ENCODE measurements around the gene PTGER1. TPM values are rescaled to one million over a fixed set of nuclear protein-coding genes. Genes with fewer than 3 reads are reported as not detected.
"Not testable (repeated sequence)": the region's sequence is repeated elsewhere in the genome, so short reads cannot be mapped to it uniquely, and the experiment has no call there.

Gene PTGER1
- polyA plus RNA-seq, 1 donor (not counting 4 experiments of a cell fraction or from before 2014, with no cell fraction given) = not detected

DNA sequence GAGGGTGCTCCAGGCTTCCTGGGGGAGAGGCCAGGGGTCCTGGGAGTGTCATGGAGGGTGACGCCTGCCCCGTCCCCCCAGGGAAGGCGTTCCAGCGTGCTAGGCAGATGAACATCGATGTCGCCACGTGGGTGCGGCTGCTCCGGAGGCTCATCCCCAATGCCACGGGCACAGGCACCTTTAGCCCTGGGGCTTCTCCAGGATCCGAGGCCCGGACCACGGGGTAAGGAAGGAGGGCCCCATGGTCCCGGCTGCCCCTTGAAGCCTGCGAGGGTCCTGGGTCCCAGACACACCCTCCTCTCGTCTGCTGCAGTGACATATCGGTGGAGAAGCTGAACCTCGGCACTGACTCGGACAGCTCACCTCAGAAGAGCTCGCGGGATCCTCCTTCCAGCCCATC is 11.4 kb downstream of the PTGER1 start:
- Histone ChIP-seq H3K9me1 (ENCODE audit: control insufficient read depth, extremely low read depth, insufficient read depth, low read length) (no peaks in the 10 kb centered on the region), H3K4me3 (ENCODE audit: control insufficient read depth in 2 of 3, extremely low read depth in 1 of 3, insufficient read depth in 2 of 3, low read depth in 1 of 3, low read length in 3 of 3) (no peak overlapping the region), H3K27ac (ENCODE audit: control insufficient read depth, insufficient read depth, low read length) (no peak overlapping the region), H3K4me2 (ENCODE audit: control insufficient read depth, extremely low read depth, insufficient read depth, low read depth, low read length) (no peak overlapping the region), H4K20me1 (ENCODE audit: control insufficient read depth, extremely low read depth, insufficient read depth, low read length) (no peaks in the 10 kb centered on the region), H3K79me2 (ENCODE audit: control insufficient read depth, insufficient read depth, low read length) (no peaks in the 10 kb centered on the region), H3K4me1 (ENCODE audit: control insufficient read depth, extremely low read depth, insufficient read depth, low read length) (no peaks in the 10 kb centered on the region), H3K27me3 (ENCODE audit: control insufficient read depth, extremely low read depth, insufficient read depth, low read length) (no peaks in the 10 kb centered on the region), H3K9ac (ENCODE audit: control insufficient read depth, extremely low read depth, insufficient read depth, low read length) (no peak overlapping the region), H3K36me3 (ENCODE audit: control insufficient read depth in 2 of 2, extremely low read depth in 1 of 2, insufficient read depth in 2 of 2, low read length in 2 of 2) (no peaks in the 10 kb centered on the region), H2AFZ (ENCODE audit: control insufficient read depth, low read length) (no peak overlapping the region), H3K9me3 (ENCODE audit: control insufficient read depth, low read depth, low read length) (no peaks in the 10 kb centered on the region)
- TF ChIP-seq EZH2 (IDR thresholded peaks at IDR 0.05; ENCODE audit: low read length) (no peak), CTCF (optimal IDR thresholded peaks at IDR 0.05 in 1 of 3, IDR thresholded peaks at IDR 0.05 in 1 of 3, conservative IDR thresholded peaks at IDR 0.05 in 1 of 3; ENCODE audit: extremely low read depth in 1 of 3, insufficient read depth in 2 of 3, low read length in 3 of 3) (no peak)
- dilution Hi-C loops (cut with MboI; ENCODE audit: extremely low pct_ligation_motif_present, low sequenced_read_pairs) = no loop called here
- no peak for FAIRE-seq
- DNase-seq (ENCODE audit: low read depth, low spot score) = no peak

DNA sequence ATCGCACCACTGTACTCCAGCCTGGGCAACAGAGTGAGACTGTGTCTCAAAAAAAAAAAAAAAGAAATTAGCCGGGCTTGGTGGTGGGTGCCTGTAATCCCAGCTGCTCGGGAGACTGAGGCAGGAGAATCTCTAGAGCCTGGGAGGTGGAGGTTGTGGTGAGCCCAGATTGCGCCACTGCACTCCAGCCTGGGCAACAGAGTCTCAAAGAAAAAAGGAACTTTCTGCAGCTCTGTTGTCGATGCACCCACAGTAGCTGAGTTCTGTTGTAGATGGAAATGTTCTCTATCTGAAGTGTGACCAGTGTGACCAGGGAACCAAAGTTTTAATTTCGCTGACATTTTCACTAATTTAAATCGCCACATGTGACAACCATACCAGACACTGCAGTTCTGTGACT is 12.8 kb downstream of the PTGER1 start:
- H3K4me3 ChIP-seq (ENCODE audit: control insufficient read depth in 2 of 3, extremely low read depth in 1 of 3, insufficient read depth in 2 of 3, low read depth in 1 of 3, low read length in 3 of 3); dilution Hi-C loops (cut with MboI; ENCODE audit: extremely low pct_ligation_motif_present, low sequenced_read_pairs); H3K9me3 ChIP-seq (ENCODE audit: control insufficient read depth, low read depth, low read length); H3K4me1 ChIP-seq (ENCODE audit: control insufficient read depth, extremely low read depth, insufficient read depth, low read length); H3K9ac ChIP-seq (ENCODE audit: control insufficient read depth, extremely low read depth, insufficient read depth, low read length); H3K4me2 ChIP-seq (ENCODE audit: control insufficient read depth, extremely low read depth, insufficient read depth, low read depth, low read length); H4K20me1 ChIP-seq (ENCODE audit: control insufficient read depth, extremely low read depth, insufficient read depth, low read length); H3K36me3 ChIP-seq (ENCODE audit: control insufficient read depth in 2 of 2, extremely low read depth in 1 of 2, insufficient read depth in 2 of 2, low read length in 2 of 2); H3K27me3 ChIP-seq (ENCODE audit: control insufficient read depth, extremely low read depth, insufficient read depth, low read length); DNase-seq (ENCODE audit: low read depth, low spot score); H3K79me2 ChIP-seq (ENCODE audit: control insufficient read depth, insufficient read depth, low read length); H2AFZ ChIP-seq (ENCODE audit: control insufficient read depth, low read length); H3K9me1 ChIP-seq (ENCODE audit: control insufficient read depth, extremely low read depth, insufficient read depth, low read length); H3K27ac ChIP-seq (ENCODE audit: control insufficient read depth, insufficient read depth, low read length); FAIRE-seq: not testable (repeated sequence)

DNA sequence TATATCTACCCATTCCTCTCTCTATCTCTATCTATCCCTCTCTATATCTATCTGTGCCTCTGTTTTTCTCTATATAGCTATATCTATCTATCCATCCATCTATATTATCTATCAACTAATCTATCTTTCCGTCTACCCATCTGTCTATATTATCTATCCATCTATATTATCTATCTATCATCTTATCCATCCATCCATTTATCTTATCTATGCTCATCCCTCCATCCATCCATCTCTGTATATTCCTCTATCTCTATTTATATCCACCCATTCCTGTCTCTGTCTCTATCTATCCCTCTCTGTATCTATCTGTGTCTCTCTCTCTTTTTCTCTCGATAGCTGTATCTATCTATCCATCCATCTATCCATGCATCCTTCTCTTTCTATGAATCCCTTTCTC is 14.2 kb downstream of the PTGER1 start:
- DNase-seq (ENCODE audit: low read depth, low spot score) = no peak
- no peak overlapping the region for H3K27ac ChIP-seq (ENCODE audit: control insufficient read depth, insufficient read depth, low read length)
- no peak for FAIRE-seq
- H3K9me3 ChIP-seq (ENCODE audit: control insufficient read depth, low read depth, low read length) = no peaks in the 10 kb centered on the region
- no peaks in the 10 kb centered on the region for H4K20me1 ChIP-seq (ENCODE audit: control insufficient read depth, extremely low read depth, insufficient read depth, low read length)
- TF ChIP-seq EZH2 (IDR thresholded peaks at IDR 0.05; ENCODE audit: low read length) (no peak), CTCF (optimal IDR thresholded peaks at IDR 0.05 in 1 of 3, IDR thresholded peaks at IDR 0.05 in 1 of 3, conservative IDR thresholded peaks at IDR 0.05 in 1 of 3; ENCODE audit: extremely low read depth in 1 of 3, insufficient read depth in 2 of 3, low read length in 3 of 3) (no peak)
- no peaks in the 10 kb centered on the region for H3K36me3 ChIP-seq (ENCODE audit: control insufficient read depth in 2 of 2, extremely low read depth in 1 of 2, insufficient read depth in 2 of 2, low read length in 2 of 2)
- no peak overlapping the region for H3K4me3 ChIP-seq (ENCODE audit: control insufficient read depth in 2 of 3, extremely low read depth in 1 of 3, insufficient read depth in 2 of 3, low read depth in 1 of 3, low read length in 3 of 3)
- H3K9me1 ChIP-seq (ENCODE audit: control insufficient read depth, extremely low read depth, insufficient read depth, low read length) = no peaks in the 10 kb centered on the region
- no peaks in the 10 kb centered on the region for H3K27me3 ChIP-seq (ENCODE audit: control insufficient read depth, extremely low read depth, insufficient read depth, low read length)
- H3K9ac ChIP-seq (ENCODE audit: control insufficient read depth, extremely low read depth, insufficient read depth, low read length) = no peak overlapping the region
- no peaks in the 10 kb centered on the region for H3K4me1 ChIP-seq (ENCODE audit: control insufficient read depth, extremely low read depth, insufficient read depth, low read length)
- dilution Hi-C loops (cut with MboI; ENCODE audit: extremely low pct_ligation_motif_present, low sequenced_read_pairs) = no loop called here
- no peaks in the 10 kb centered on the region for H3K79me2 ChIP-seq (ENCODE audit: control insufficient read depth, insufficient read depth, low read length)
- H2AFZ ChIP-seq (ENCODE audit: control insufficient read depth, low read length) = no peak overlapping the region
- H3K4me2 ChIP-seq (ENCODE audit: control insufficient read depth, extremely low read depth, insufficient read depth, low read depth, low read length) = no peak overlapping the region

Data from keratinocyte (primary cell).